Skeletal muscle satellite cell (primary cell): ENCODE measurements around the gene NGFR. TPM values are rescaled to one million over a fixed set of nuclear protein-coding genes. Genes with fewer than 3 reads are reported as not detected.

Source experiments
- H3K27me3 ChIP-seq: 2 replicates; pipeline ENCODE4 v1.7.0; 2013; ENCODE audit warnings: low read length; ENCODE audit not compliant: control insufficient read depth, insufficient read depth
- H3K36me3 ChIP-seq: 2 replicates; pipeline ENCODE4 v1.7.0; 2013; ENCODE audit warnings: mild to moderate bottlenecking, control low read depth, low read length; ENCODE audit not compliant: insufficient read depth
- H3K4me1 ChIP-seq: 2 replicates; pipeline ENCODE4 v1.7.0; 2013; ENCODE audit warnings: low read length; ENCODE audit not compliant: control insufficient read depth, insufficient read depth
- H3K4me2 ChIP-seq: 2 replicates; pipeline ENCODE4 v1.7.0; 2013; ENCODE audit warnings: mild to moderate bottlenecking, low read length
- H3K4me3 ChIP-seq: 2 replicates; pipeline ENCODE4 v1.7.0; 2013; ENCODE audit warnings: low read length
- H3K9ac ChIP-seq: 2 replicates; pipeline ENCODE4 v1.7.0; 2013; ENCODE audit warnings: mild to moderate bottlenecking, low read depth, low read length, moderate library complexity
- H3K9me3 ChIP-seq: replicated peaks from 2 replicates; pipeline ENCODE4 v1.7.0; 2013; ENCODE audit warnings: mild to moderate bottlenecking, control low read depth, low read length
- total RNA-seq: library from RNA; depleted of rRNA; stranded (reverse); fragments of >200 nt; gene quantifications from 2 replicates; pipeline ENCODE4 v1.2.3, GENCODE V29; 2012; rRNA removed

Gene NGFR
- total RNA-seq, result 0.76 and 4.6 TPM in 2 replicates

GRCh38 chr17:49494986-49495841 is at the start of gene NGFR:
NGFR (plus strand) TSS chr17:49495293; CDS start chr17:49495418, 125 bp downstream.
- Histone ChIP-seq H3K9me3 (no peaks in the 10 kb centered on the region), H3K4me3 (peak within 1 kb of the TSS; percentile 67), H3K27me3 (peaks cover 70% of the 10 kb centered on the region), H3K9ac (no peak within 1 kb of the TSS), H3K4me2 (peak within 1 kb of the TSS; percentile 88), H3K36me3 (no peaks in the 10 kb centered on the region), H3K4me1 (peaks cover 23% of the 10 kb centered on the region)

GRCh38 chr17:49445591-49445990 is 49.5 kb upstream of the NGFR start:
- Histone ChIP-seq H3K9ac (no peak overlapping the region), H3K27me3 (peaks cover 35% of the 10 kb centered on the region), H3K4me2 (no peak overlapping the region), H3K36me3 (no peaks in the 10 kb centered on the region), H3K4me1 (no peaks in the 10 kb centered on the region), H3K4me3 (no peak overlapping the region), H3K9me3 (no peaks in the 10 kb centered on the region)

- Histone ChIP-seq H3K9ac (no peak overlapping the region), H3K4me3 (no peak overlapping the region), H3K36me3 (no peaks in the 10 kb centered on the region), H3K9me3 (no peaks in the 10 kb centered on the region), H3K27me3 (peaks cover 24% of the 10 kb centered on the region), H3K4me1 (no peaks in the 10 kb centered on the region), H3K4me2 (no peak overlapping the region)
Measured at GRCh38 chr17:49447628-49448302, 47.3 kb upstream of the NGFR start.

- Histone ChIP-seq H3K9me3 (no peaks in the 10 kb centered on the region), H3K9ac (no peak overlapping the region), H3K4me2 (no peak overlapping the region), H3K36me3 (no peaks in the 10 kb centered on the region), H3K4me1 (peaks cover 5% of the 10 kb centered on the region), H3K27me3 (peaks cover 14% of the 10 kb centered on the region), H3K4me3 (no peak overlapping the region)
Measured at GRCh38 chr17:49450181-49450580, 44.9 kb upstream of the NGFR start.

GRCh38 chr17:49450735-49451134 is 44.4 kb upstream of the NGFR start:
- no peak overlapping the region for H3K4me3 ChIP-seq
- H3K9ac ChIP-seq, result no peak overlapping the region
- no peaks in the 10 kb centered on the region for H3K36me3 ChIP-seq
- no peaks in the 10 kb centered on the region for H3K9me3 ChIP-seq
- peaks cover 13% of the 10 kb centered on the region for H3K27me3 ChIP-seq
- H3K4me1 ChIP-seq, result peaks cover 5% of the 10 kb centered on the region
- H3K4me2 ChIP-seq, result no peak overlapping the region

GRCh38 chr17:49452201-49452600 is 42.9 kb upstream of the NGFR start:
- H3K4me1 ChIP-seq, result peaks cover 8% of the 10 kb centered on the region
- H3K4me2 ChIP-seq, result no peak overlapping the region
- no peaks in the 10 kb centered on the region for H3K9me3 ChIP-seq
- peaks cover 11% of the 10 kb centered on the region for H3K27me3 ChIP-seq
- H3K9ac ChIP-seq, result no peak overlapping the region
- no peaks in the 10 kb centered on the region for H3K36me3 ChIP-seq
- no peak overlapping the region for H3K4me3 ChIP-seq

GRCh38 chr17:49452661-49453060 is 42.4 kb upstream of the NGFR start:
- peaks cover 15% of the 10 kb centered on the region for H3K27me3 ChIP-seq
- H3K9me3 ChIP-seq, result no peaks in the 10 kb centered on the region
- peaks cover 8% of the 10 kb centered on the region for H3K4me1 ChIP-seq
- no peak overlapping the region for H3K4me3 ChIP-seq
- no peak overlapping the region for H3K4me2 ChIP-seq
- H3K9ac ChIP-seq, result no peak overlapping the region
- no peaks in the 10 kb centered on the region for H3K36me3 ChIP-seq

- Histone ChIP-seq H3K4me2 (no peak overlapping the region), H3K4me1 (peaks cover 8% of the 10 kb centered on the region), H3K36me3 (no peaks in the 10 kb centered on the region), H3K4me3 (no peak overlapping the region), H3K9me3 (no peaks in the 10 kb centered on the region), H3K27me3 (peaks cover 23% of the 10 kb centered on the region), H3K9ac (no peak overlapping the region)
Measured at GRCh38 chr17:49454050-49454449, 41.0 kb upstream of the NGFR start.

- Histone ChIP-seq H3K4me1 (peaks cover 8% of the 10 kb centered on the region), H3K4me2 (no peak overlapping the region), H3K9ac (no peak overlapping the region), H3K27me3 (peaks cover 36% of the 10 kb centered on the region), H3K9me3 (no peaks in the 10 kb centered on the region), H3K36me3 (no peaks in the 10 kb centered on the region), H3K4me3 (no peak overlapping the region)
Measured at GRCh38 chr17:49455272-49455861, 39.7 kb upstream of the NGFR start.

- no peak overlapping the region for H3K4me3 ChIP-seq
- no peak overlapping the region for H3K4me2 ChIP-seq
- peaks cover 8% of the 10 kb centered on the region for H3K4me1 ChIP-seq
- H3K9me3 ChIP-seq, result no peaks in the 10 kb centered on the region
- H3K36me3 ChIP-seq, result no peaks in the 10 kb centered on the region
- peaks cover 46% of the 10 kb centered on the region for H3K27me3 ChIP-seq
- H3K9ac ChIP-seq, result no peak overlapping the region
Measured at GRCh38 chr17:49456183-49456965, 38.7 kb upstream of the NGFR start.
